HG03025 (cell line): ENCODE results near the gene TMEM82.
"Not testable (repeated sequence)": the region's sequence is repeated elsewhere in the genome, so short reads cannot be mapped to it uniquely, and the experiment has no call there.

Source experiments
- ATAC-seq: cut with Tn5 transposase; IDR thresholded peaks from one replicate; pipeline ENCODE4 v1.9.1; 2021; ENCODE audit warnings: mild to moderate bottlenecking, moderate library complexity; ENCODE audit not compliant: unreplicated experiment, low FRiP score

TMEM82 gene

DNA sequence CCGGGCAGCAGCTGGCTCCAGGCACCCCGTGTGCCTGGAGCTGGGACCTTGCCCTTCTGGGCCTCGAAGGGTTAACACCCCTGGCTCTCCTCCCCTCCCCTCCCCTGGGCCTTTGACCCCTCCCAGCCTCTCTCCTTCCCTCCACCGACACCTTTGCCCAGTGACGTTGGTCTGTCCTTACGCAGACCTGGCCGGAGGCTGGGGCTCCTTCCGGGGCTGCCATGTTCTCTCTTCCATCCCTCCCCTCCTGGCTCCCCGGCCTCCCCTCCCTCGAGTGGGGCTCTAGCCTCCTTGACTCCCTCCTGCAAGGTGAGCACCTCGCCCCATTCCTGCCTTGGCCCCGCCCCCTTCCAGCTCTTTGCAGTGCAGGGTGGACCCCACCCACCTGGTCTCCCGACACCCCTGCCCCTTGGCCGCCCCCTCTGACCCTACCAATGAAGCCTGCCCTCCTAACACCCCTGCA lies at the start of gene TMEM82:
Gene TMEM82, plus strand, starts transcription at position 161 of the 463 bp plus-strand sequence. Its CDS starts 61 bp downstream, at position 222.
- ATAC-seq: no peak

DNA sequence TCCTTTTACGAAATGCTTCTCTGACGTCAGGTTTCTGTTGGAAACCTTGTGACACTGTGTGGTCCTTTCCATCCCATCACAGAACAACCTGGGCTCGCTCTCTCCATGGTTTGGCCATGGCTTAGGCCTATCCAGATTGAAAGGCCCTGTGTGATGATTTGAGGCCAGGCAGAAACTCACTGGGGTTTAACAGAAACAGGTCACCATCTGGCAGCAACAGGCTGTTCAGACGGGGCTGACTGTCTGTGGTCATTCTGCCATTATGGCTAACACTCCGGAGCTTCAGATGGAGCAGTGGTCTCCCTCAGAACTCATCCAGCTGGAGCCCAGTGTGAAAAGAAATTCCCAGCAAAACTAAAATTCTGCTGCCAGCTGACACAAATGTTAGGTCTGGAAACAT lies 48.9 kb upstream of the TMEM82 start:
- no peak for ATAC-seq

DNA sequence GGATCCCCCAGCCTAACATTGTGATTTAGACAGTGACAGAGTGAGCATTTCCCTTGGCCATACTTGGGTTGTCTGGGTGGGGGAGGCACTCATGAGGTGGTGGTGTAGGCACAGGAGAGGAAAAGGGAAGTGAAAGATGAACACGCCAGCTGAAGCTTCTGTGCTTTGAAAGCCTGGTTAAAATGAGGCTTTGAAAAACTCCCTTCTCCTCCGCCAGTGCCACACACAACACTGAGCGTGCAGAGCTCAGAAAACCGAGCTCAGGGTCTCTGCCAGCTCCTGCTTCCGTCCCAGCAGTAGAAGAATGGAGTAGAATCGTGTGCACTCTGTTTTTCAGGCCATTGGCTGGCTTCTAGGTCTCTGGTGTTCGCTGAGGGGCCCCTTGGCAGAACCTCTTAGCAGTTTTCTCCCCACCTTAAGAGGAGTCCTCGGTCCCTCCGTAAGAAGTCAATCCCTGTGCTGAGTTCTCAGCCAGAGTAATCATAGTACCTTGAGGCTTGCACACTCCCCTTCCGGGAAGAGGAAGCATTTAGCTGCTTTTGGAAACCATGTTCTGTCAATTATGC lies 45.3 kb upstream of the TMEM82 start:
- ATAC-seq: peak; percentile 59

DNA sequence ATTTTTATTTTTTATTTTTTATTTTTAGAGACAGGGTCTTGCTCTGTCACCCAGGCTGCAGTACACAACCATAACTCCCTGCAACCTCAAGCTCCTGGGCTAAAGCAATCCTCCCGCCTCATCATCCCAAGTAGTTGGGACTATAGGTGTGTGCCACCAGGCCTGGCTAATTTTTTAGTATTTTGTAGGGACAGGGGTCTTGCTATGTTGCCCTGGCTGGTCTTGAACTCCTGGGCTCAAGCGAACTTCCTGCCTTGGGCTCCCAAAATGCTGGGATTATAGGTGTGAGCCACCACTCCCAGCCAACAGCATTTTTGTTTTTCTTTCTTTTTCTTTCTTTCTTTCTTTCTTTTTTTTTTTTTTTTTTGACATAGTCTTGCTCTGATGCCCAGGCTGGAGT lies 44.1 kb upstream of the TMEM82 start:
- ATAC-seq: no peak

DNA sequence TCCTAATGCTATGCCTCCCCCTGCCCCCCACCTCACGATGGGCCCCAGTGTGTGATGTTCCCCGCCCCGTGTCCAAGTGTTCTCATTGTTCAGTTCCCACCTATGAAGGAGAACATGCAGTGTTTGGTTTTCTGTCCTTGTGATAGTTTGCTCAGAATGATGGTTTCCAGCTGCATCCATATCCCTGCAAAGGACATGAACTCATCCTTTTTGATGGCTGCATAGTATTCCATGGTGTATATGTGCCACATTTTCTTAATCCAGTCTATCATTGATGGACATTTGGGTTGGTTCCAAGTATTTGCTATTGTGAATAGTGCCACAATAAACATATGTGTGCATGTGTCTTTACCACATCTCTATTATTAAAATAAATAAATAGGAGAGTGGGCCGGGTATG lies 43.0 kb upstream of the TMEM82 start:
- not testable (repeated sequence) for ATAC-seq

DNA sequence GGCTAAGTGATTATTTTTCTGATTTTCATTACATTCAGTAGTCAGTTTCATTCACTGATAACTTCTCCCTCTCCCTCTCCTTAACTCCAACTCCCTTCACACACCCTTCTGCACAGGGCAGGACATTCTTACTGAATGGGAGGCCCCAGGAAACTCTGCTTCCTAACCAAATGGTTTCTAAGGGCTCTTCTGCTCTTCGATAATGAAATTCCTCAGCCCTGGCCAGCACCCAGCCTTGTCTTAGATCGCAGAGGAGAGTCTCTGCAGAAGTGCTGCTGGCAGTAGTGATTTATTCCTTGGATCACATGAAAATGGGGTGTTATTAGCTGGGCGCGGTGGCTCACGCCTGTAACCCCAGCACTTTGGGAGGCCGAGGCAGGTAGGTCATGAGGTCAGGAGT lies 41.8 kb upstream of the TMEM82 start:
- ATAC-seq: no peak

DNA sequence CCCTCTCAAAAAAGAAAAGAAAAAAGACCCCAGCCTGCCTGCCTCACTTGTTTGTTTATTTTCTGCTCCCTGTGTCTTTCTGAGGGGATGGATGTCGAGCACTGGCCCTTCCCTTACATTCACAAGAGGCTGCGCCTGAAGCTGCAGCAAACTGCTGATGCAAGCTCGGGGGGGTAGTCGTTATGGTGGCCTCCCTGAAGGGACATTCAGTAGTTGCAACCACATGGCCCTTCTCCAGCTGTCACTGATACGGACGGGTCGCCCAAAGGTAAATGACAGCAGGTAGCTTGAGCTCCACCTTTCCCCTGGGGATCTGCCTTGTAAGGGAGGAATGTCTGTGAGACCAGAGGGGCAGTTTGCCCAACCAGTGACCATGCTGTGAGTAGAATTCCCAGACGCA lies 40.5 kb upstream of the TMEM82 start:
- ATAC-seq: no peak

DNA sequence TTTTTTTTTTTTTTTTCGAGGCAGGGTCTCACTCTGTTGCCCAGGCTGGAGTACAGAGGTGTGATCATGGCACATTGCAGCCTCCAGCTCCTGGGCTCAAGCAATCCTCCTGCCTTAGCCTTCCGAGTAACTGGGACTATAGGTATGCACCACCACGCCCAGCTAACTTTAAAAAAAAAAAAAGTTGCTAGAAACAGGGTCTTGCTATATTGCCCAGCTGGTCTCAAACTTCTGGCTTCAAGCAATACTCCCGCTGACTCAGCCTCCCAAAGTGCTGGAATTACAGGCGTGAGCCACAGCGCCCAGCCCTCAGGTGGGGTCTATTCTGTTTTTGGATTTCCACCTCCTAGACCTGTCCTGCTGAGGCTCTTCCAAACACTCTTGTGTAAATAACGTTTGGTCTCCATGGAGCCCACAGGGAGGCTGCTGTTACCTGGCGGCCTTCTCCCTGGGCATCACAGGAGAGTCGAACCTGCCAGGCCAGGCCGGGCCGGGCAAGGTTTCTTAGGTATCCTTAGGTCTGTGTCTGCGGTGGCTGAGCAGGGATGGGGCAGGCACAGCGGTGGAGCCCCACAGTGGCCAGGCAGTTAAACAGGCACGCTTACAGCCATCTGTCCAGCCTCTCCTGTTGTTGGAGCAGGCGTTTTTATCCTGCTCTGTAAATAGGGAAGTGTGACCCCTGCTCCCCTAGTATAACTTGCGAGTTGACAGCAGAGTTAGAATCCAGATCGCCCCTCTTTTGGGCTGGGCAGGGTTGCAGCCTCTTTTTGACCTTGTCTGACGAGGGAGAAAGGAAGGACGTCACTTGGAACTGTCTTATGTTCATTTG lies 39.4 kb upstream of the TMEM82 start:
- ATAC-seq: no peak

DNA sequence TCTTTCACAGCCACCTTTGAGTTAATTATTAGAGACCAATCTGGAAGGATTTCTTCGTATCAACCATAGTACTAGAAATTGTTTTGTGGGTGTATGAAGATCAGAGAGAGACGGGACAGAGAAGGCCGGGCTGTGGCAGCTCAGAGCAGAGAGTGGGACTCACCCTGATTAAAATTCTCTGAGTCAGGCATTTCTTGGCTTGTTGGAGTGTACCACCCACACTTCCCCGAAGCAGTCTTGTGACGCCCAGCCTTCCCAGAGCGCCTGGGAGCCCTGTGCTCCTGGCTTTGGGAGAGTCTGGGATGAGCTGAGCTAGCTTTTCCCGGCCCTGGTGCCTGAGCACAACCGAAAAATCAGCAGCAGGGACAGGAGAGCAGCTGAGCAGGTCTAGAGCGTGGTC lies 38.7 kb upstream of the TMEM82 start:
- no peak for ATAC-seq

DNA sequence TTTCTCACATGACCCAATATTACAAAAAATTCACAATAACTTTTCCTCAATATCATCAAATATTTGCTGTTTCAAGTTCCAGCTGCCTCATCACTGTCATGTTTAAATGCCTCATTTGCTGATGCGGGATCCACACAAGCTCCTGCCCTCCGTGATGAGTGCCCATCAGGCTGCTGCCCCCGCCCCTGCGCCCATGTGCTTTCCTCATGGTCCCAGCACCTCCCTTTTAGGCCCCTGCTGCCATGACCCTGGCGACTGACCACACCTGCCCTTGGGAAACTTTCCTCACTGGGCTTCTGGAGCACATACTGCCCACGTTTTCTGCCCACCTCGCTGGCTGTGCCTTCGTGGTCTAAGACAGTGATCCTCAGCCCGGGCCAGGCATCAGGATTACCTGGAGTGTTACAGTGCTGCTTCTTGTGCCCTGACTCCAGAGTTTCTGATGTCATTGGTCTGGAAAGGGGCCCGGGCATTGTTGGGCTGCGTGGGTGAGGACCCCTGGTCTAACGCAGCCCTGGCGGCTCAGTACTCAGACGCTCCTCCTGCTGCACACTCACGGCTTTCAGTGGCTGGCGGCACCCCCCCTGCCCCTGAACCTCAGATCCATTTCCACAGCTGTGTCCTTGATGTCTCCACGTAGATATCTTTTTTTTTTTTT lies 37.6 kb upstream of the TMEM82 start:
- ATAC-seq: no peak

DNA sequence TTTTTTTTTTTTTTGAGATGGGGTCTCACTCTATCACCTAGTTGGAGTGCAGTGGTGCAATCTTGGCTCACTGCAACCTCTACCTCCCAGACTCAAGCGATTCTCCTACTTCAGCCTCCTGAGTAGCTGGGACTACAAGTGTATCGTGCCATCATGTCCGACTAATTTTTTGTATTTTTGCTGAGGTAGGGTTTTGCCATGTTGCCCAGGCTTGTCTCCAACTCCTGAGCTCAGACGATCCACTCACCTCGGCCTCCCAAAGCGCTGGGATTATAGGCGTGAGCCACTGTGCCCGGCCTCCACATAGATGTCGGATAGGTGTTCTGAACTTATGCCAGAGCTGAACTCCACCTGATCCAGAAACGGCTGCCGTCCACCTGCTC lies 37.1 kb upstream of the TMEM82 start:
- ATAC-seq: no peak

DNA sequence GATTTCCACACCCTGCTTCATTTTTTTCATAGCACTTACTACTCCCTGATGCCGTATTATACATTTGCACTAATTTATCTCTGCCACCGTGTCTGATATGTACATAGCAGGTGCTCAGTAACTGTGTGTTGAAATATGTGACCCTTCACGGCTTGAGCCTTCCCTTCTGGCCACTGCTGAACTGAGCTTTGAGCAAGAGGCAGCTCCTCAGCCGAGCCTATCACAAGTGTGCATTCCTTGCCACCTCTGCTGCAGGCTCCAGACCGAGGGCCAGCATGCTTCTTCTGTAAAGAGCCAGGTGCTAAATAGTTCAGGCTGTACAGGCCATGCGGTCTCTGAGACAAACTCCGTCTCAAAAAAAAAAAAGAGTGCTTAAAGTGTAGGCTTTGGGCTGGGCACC lies 35.5 kb upstream of the TMEM82 start:
- ATAC-seq: no peak

DNA sequence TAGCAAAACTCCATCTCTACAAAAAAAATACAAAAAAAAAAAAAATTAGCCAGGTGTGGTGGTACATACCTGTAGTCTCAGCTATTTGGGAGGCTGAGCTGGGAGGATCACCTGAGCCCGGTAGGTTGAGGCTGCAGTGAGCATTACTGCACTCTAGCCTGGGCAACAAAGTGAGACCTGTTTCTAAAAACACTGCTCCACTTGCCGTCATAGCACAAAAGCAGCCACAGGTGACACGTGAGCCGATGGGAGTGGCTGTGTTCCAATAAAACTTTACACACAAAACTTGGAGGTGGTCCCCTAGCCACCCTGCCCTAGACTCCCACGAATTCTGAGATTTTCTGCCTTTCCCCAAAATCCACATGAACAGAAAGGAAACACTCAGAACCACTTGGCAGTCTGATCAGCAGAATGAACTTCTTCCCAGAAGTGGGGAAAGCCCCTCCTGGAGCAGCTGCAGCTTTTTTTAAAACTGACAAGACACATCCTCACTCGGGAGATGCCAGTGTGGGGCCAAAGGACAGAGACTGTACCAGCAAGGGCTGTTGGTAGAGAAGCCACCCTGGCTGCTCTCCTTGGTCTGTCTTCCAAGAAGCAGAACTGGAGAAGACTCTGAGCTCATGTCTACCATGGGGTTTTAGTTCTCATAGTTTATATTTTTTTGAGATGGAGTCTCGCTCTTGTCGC lies 34.9 kb upstream of the TMEM82 start:
- ATAC-seq: no peak

DNA sequence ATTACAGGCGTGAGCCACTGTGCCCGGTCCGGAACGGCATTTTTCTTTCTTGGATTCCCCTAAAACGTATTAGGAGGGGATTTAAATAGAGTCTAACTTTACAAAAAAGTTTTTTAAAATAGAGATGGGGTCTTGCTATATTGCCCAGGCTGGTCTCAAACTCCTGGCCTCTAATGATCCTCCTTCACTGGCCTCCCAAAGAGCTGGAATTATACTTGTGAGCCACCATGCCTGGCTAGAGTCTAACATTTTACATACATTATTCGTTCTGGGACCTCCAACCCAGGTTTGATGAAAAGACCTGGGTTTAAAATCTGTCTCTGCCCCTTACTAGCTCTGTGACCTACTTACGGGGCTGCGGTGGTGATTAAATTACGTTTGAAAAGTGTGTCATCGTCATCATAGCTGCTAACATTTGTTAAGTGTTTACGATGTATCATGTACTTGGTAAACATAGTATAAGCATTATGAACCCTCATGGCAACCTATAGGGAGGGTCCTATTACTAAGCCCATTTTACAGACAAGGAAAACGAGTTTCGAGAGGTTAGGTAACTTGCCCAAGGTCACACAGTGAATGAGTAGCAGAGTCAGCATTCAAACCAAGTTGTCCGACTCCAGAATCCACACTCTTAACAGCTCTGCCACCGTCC lies 33.7 kb upstream of the TMEM82 start:
- ATAC-seq: no peak

DNA sequence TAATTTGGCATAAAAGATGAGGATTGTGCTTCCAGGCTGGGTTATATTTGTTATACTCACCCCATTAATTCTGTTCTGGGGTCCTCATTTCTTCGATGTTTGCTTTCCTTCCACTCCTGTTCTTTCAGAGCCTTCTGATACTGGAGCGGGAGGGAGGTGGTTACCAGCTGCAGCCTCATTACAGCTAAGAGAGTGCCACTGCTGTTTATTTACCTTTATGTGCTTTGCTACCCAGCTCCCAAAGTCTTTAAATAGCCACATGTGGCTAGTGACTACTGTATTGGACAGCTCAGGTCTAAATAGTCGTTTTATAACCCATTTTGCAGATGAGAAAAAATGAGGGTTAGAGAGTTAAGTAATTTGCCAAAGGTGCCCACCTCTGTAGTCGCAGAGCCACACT lies 33.1 kb upstream of the TMEM82 start:
- no peak for ATAC-seq

DNA sequence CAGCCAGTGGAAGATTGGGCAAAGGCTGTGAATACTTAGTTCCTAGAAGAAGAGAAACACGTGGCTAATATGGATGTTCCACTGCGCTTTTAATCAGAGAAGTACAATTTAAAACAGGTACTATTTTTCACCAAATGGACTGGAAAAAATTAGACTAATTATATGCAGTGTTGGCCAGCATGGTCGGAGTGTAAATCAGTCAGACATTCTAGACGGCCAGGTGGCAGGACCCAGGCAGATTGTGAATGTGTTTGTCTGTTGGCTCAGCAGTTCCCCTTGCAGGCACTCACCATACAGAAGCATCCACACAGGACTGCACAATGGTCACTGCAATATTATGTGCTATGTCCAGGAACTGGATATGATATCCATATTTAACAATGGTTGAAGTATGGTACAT lies 30.1 kb upstream of the TMEM82 start:
- no peak for ATAC-seq

DNA sequence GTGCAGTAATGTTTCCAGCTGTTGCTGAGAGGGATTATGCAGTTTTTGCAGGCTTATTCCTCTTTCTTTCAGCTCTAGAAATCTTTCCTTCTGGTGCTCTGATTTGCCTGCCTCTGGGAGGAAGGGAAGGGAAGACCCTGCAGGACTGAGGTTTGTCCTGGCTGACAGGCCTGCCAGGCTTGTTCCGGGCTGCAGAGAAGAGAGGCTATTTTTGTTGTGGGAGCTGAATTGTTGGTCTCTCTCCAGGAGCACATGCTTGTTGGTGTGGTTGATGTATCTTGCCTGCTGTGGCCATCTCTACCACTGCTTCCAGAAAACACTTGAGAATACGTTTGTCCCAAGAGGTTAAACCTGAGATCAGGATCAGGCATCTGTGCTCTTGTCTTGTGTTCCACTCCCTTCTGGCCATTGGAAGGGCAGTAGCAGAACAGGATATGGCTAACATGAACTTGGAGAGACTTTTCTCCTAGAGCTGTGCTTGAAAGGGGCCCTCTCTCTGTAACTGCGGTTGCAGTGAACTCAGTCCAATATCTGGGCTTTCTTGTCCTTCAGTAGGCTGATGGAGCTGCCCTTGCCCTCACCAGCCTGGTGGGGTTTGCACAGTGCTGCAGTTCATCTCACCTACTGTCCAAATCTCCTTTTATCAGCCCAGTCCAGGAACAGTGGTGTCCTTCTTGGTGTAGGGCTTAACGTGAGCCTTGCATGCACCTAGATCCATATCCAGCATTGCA lies 27.7 kb upstream of the TMEM82 start:
- ATAC-seq: no peak

DNA sequence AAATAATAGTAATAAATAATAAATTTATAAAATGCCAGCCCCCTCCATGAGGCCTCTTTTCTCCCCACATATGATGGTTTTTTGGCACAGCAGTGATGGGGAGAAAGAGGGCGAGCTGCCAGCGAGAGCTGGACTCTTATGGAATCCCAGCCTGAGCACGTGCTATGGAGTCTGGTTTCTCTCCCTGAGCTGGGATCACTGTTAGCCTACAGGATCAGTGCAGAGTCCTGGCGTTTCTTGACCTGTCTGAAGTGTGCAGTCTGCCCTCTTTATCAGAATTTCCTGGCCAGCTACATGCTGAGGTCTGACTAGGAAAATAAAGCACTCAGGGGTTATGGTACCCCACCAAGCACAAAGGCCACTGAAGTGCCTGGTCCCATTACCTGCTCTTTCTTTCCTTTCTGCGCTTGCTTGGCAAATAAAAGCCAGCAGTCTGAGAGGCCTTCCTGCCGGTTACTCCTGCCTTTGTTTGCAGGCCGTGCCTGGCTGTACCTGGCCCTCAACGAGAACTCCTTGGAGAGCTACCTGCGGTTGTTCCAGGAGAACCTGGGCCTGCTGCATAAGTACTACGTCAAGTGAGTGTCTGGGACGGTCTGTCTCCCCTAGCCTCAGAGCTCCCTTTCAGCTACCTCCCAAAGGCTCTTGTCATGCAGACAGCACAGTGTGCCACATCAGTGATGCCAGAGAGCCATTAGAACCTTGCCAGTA lies 24.7 kb upstream of the TMEM82 start:
- ATAC-seq: no peak

DNA sequence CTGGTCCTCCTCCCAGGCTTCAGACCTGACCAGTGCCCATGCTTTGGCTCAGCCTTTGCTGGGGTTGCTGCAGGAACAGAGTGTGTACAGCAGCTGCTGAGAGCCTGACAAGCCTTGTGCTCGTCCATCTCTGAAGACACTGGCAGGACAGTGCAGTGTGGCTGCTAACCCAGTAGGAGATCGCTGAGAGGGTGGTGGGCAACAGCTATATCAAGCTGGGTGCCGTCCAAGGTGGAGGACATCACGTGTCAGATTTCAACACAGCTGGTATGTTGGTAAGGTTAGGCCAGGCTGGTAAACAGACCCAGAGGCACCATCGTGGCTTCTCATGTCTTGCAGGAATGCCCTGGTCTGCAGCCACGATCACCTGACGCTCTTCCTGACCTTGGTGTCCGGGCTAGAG lies 24.1 kb upstream of the TMEM82 start:
- ATAC-seq: no peak
